SK-N-SH treated with all-trans-retinoic acid at 6 μM for 48 hours (cell line): ENCODE results near the gene ELP4.

Experiments used
- ATAC-seq: fragments of 200-7000 bp; cut with Tn5 transposase; 3 replicates; pipeline ENCODE4 v1.9.1; 2020; ENCODE audit warnings: mild to moderate bottlenecking, moderate library complexity
- ARNTL ChIP-seq: fragments of 450-650 bp; formaldehyde crosslinking; IDR thresholded peaks from 2 replicates; pipeline ENCODE4 v1.5.0; 2020; ENCODE audit warnings: low read depth, mild to moderate bottlenecking, moderate library complexity, borderline replicate concordance
- BACH2 ChIP-seq: fragments of 250-450 bp; sonication (Bioruptor Pico); IDR thresholded peaks from 2 replicates; pipeline ENCODE4 v1.9.0; 2021; ENCODE audit warnings: mild to moderate bottlenecking, borderline replicate concordance
- CSDC2 ChIP-seq: fragments of 250-450 bp; sonication (Bioruptor Pico); IDR thresholded peaks from 2 replicates; pipeline ENCODE4 v1.5.0; 2020; ENCODE audit warnings: mild to moderate bottlenecking, moderate library complexity
- CSRNP3 ChIP-seq: fragments of 250-450 bp; sonication (Bioruptor Pico); IDR thresholded peaks from 2 replicates; pipeline ENCODE4 v1.5.1; 2021; ENCODE audit warnings: mild to moderate bottlenecking, moderate library complexity
- ESRRG ChIP-seq: fragments of 250-450 bp; sonication (Bioruptor Pico); IDR thresholded peaks from 2 replicates; pipeline ENCODE4 v1.6.1; 2021; ENCODE audit warnings: mild to moderate bottlenecking
- GLIS3 ChIP-seq: fragments of 250-450 bp; sonication (Bioruptor Pico); IDR thresholded peaks from 2 replicates; pipeline ENCODE4 v1.5.0; 2020; ENCODE audit warnings: mild to moderate bottlenecking, moderate library complexity
- ISL1 ChIP-seq: fragments of 250-450 bp; sonication (Bioruptor Pico); IDR thresholded peaks from 2 replicates; pipeline ENCODE4 v2.1.2; 2022; ENCODE audit warnings: mild to moderate bottlenecking, moderate library complexity
- OSR1 ChIP-seq: fragments of 250-450 bp; sonication (Bioruptor Pico); IDR thresholded peaks from 2 replicates; pipeline ENCODE4 v1.8.0; 2022; ENCODE audit warnings: moderate library complexity, mild to moderate bottlenecking, inconsistent platforms
- PATZ1 ChIP-seq: fragments of 250-450 bp; sonication (Bioruptor Pico); IDR thresholded peaks from 2 replicates; pipeline ENCODE4 v1.8.0; 2020; ENCODE audit warnings: mild to moderate bottlenecking, moderate library complexity, borderline replicate concordance
- POU6F1 ChIP-seq: fragments of 250-450 bp; sonication (Bioruptor Pico); IDR thresholded peaks from 2 replicates; pipeline ENCODE4 v1.8.0; 2021; ENCODE audit warnings: low read depth, mild to moderate bottlenecking, moderate library complexity, borderline replicate concordance
- PPARA ChIP-seq: fragments of 250-450 bp; sonication (Bioruptor Pico); IDR thresholded peaks from 2 replicates; pipeline ENCODE4 v1.5.0; 2020; ENCODE audit warnings: mild to moderate bottlenecking, borderline replicate concordance
- RARB ChIP-seq: fragments of 250-450 bp; sonication (Bioruptor Pico); IDR thresholded peaks from 2 replicates; pipeline ENCODE4 v1.8.0; 2021; ENCODE audit warnings: mild to moderate bottlenecking, moderate library complexity
- SNAI2 ChIP-seq: fragments of 250-450 bp; sonication (Bioruptor Pico); IDR thresholded peaks from 2 replicates; pipeline ENCODE4 v1.5.0; 2020; ENCODE audit warnings: mild to moderate bottlenecking, moderate library complexity
- TCF4 ChIP-seq: fragments of 250-450 bp; sonication (Bioruptor Pico); IDR thresholded peaks from 2 replicates; pipeline ENCODE4 v1.8.0; 2021; ENCODE audit warnings: mild to moderate bottlenecking, moderate library complexity, borderline replicate concordance
- TOX ChIP-seq: fragments of 250-450 bp; sonication (Bioruptor Pico); IDR thresholded peaks from 2 replicates; pipeline ENCODE4 v1.8.0; 2021; ENCODE audit warnings: mild to moderate bottlenecking, moderate library complexity, borderline replicate concordance
- ZC3H10 ChIP-seq: fragments of 250-450 bp; sonication (Bioruptor Pico); IDR thresholded peaks from 2 replicates; pipeline ENCODE4 v1.5.1; 2021; ENCODE audit warnings: mild to moderate bottlenecking, moderate library complexity
- ZFP3 ChIP-seq: fragments of 250-450 bp; sonication (Bioruptor Pico); IDR thresholded peaks from 2 replicates; pipeline ENCODE4 v1.5.0; 2020; ENCODE audit warnings: mild to moderate bottlenecking, moderate library complexity
- ZFP30 ChIP-seq: fragments of 450-650 bp; formaldehyde crosslinking; IDR thresholded peaks from 2 replicates; pipeline ENCODE4 v1.5.0; 2022; ENCODE audit warnings: mild to moderate bottlenecking, moderate library complexity
- ZNF565 ChIP-seq: fragments of 450-650 bp; formaldehyde crosslinking; conservative IDR thresholded peaks from 2 replicates; pipeline ENCODE4 v1.5.0; 2020; ENCODE audit warnings: low read depth, mild to moderate bottlenecking, moderate library complexity
- ZNF70 ChIP-seq: fragments of 450-650 bp; formaldehyde crosslinking; IDR thresholded peaks from 2 replicates; pipeline ENCODE4 v1.5.0; 2020; ENCODE audit warnings: mild to moderate bottlenecking, moderate library complexity
- ZNF8 ChIP-seq: fragments of 450-650 bp; formaldehyde crosslinking; IDR thresholded peaks from 2 replicates; pipeline ENCODE4 v1.5.0; 2020; ENCODE audit warnings: mild to moderate bottlenecking, moderate library complexity
- TF ChIP-seq, protein P1 (sequence below): fragments of 250-450 bp; sonication (Bioruptor Pico); IDR thresholded peaks from 2 replicates; pipeline ENCODE4 v1.5.1; 2020; ENCODE audit warnings: low read depth, mild to moderate bottlenecking, moderate library complexity
- TF ChIP-seq, protein P2 (sequence below): fragments of 250-450 bp; sonication (Bioruptor Pico); IDR thresholded peaks from 2 replicates; pipeline ENCODE4 v1.5.0; 2020; ENCODE audit warnings: mild to moderate bottlenecking, moderate library complexity

The ELP4 gene

GRCh38 chr11:31689559-31689958 lies 180.0 kb downstream of the ELP4 start:
- no peak for ATAC-seq
- TF ChIP-seq ZNF8 (no peak), PPARA (CRISPR knock-in tag) (no peak), ZNF70 (no peak), ARNTL (CRISPR knock-in tag) (no peak), GLIS3 (CRISPR knock-in tag) (no peak), ZFP30 (no peak), ZC3H10 (CRISPR knock-in tag) (no peak), RARB (CRISPR knock-in tag) (no peak), ISL1 (CRISPR knock-in tag) (no peak), TCF4 (CRISPR knock-in tag) (no peak), PATZ1 (CRISPR knock-in tag) (no peak), CSDC2 (CRISPR knock-in tag) (no peak), ESRRG (CRISPR knock-in tag) (no peak), BACH2 (CRISPR knock-in tag) (no peak), SNAI2 (CRISPR knock-in tag) (no peak)
- TF ChIP-seq, protein P1, sequence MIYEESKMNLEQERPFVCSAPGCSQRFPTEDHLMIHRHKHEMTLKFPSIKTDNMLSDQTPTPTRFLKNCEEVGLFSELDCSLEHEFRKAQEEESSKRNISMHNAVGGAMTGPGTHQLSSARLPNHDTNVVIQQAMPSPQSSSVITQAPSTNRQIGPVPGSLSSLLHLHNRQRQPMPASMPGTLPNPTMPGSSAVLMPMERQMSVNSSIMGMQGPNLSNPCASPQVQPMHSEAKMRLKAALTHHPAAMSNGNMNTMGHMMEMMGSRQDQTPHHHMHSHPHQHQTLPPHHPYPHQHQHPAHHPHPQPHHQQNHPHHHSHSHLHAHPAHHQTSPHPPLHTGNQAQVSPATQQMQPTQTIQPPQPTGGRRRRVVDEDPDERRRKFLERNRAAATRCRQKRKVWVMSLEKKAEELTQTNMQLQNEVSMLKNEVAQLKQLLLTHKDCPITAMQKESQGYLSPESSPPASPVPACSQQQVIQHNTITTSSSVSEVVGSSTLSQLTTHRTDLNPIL (CRISPR knock-in tag), result no peak
- TF ChIP-seq, protein P2, sequence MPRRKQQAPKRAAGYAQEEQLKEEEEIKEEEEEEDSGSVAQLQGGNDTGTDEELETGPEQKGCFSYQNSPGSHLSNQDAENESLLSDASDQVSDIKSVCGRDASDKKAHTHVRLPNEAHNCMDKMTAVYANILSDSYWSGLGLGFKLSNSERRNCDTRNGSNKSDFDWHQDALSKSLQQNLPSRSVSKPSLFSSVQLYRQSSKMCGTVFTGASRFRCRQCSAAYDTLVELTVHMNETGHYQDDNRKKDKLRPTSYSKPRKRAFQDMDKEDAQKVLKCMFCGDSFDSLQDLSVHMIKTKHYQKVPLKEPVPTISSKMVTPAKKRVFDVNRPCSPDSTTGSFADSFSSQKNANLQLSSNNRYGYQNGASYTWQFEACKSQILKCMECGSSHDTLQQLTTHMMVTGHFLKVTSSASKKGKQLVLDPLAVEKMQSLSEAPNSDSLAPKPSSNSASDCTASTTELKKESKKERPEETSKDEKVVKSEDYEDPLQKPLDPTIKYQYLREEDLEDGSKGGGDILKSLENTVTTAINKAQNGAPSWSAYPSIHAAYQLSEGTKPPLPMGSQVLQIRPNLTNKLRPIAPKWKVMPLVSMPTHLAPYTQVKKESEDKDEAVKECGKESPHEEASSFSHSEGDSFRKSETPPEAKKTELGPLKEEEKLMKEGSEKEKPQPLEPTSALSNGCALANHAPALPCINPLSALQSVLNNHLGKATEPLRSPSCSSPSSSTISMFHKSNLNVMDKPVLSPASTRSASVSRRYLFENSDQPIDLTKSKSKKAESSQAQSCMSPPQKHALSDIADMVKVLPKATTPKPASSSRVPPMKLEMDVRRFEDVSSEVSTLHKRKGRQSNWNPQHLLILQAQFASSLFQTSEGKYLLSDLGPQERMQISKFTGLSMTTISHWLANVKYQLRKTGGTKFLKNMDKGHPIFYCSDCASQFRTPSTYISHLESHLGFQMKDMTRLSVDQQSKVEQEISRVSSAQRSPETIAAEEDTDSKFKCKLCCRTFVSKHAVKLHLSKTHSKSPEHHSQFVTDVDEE (CRISPR knock-in tag), result no peak

DNA sequence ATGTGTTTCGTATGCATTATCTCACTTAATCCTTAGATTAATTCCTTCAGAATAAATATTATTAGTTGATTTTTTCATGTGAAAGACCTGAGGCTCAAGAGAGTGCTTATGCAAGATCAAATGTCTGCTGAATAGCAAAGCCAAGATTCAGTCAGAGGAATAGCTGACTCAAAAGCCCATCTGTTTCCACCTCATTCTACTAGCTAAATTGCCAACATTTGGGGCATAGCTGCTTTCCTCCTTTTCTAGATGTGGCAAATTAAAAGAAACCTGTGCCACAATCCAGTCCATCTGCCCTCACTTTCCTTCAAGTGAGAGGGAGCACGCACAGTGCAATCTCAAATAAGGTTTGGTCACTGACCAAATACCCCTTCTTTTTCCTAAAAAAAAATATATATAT lies 180.5 kb downstream of the ELP4 start:
- ATAC-seq, result no peak
- no peak for TF ChIP-seq PPARA (CRISPR knock-in tag)
- TF ChIP-seq ZNF565 (CRISPR knock-in tag), result no peak
- no peak for TF ChIP-seq TCF4 (CRISPR knock-in tag)
- TF ChIP-seq ESRRG (CRISPR knock-in tag), result no peak
- no peak for TF ChIP-seq ARNTL (CRISPR knock-in tag)
- TF ChIP-seq OSR1 (CRISPR knock-in tag), result no peak
- TF ChIP-seq BACH2 (CRISPR knock-in tag), result no peak
- TF ChIP-seq ZFP3, result no peak
- TF ChIP-seq GLIS3 (CRISPR knock-in tag), result no peak
- no peak for TF ChIP-seq PATZ1 (CRISPR knock-in tag)
- TF ChIP-seq CSRNP3 (CRISPR knock-in tag), result no peak
- no peak for TF ChIP-seq ZFP30
- no peak for TF ChIP-seq ZNF70
- TF ChIP-seq, protein P2 (CRISPR knock-in tag), result no peak
- TF ChIP-seq RARB (CRISPR knock-in tag), result no peak
- no peak for TF ChIP-seq CSDC2 (CRISPR knock-in tag)
- no peak for TF ChIP-seq POU6F1 (CRISPR knock-in tag)
- no peak for TF ChIP-seq TOX (CRISPR knock-in tag)
